Globus pallidus (tissue), 1 donor: ENCODE data around the gene CRK.
"Not testable (repeated sequence)": the region's sequence is repeated elsewhere in the genome, so short reads cannot be mapped to it uniquely, and the experiment has no call there.

ENCODE experiments used
- DNase-seq: peaks from one replicate; pipeline ENCODE4 v3.0.0-alpha.2; 2015; ENCODE audit warnings: low spot score

CRK gene

GRCh38 chr17:1423456-1424135 is 32.4 kb downstream of the CRK start:
- no peak for DNase-seq

GRCh38 chr17:1422885-1423284 is 33.1 kb downstream of the CRK start:
- no peak for DNase-seq

- no peak for DNase-seq
Observed at GRCh38 chr17:1421470-1421869, 34.6 kb downstream of the CRK start.

- no peak for DNase-seq
Observed at GRCh38 chr17:1420981-1421380, 35.1 kb downstream of the CRK start.

- no peak for DNase-seq
Observed at GRCh38 chr17:1420163-1420562, 35.9 kb downstream of the CRK start.

GRCh38 chr17:1418476-1418875 is 37.6 kb downstream of the CRK start:
- not testable (repeated sequence) for DNase-seq

- no peak for DNase-seq
Observed at GRCh38 chr17:1416414-1416813, 39.6 kb downstream of the CRK start.

GRCh38 chr17:1414634-1415033 is 41.4 kb downstream of the CRK start:
- DNase-seq = no peak

- DNase-seq = no peak
Observed at GRCh38 chr17:1414001-1414574, 41.9 kb downstream of the CRK start.

GRCh38 chr17:1413281-1413791 is 42.7 kb downstream of the CRK start:
- peak; percentile 7 for DNase-seq

- no peak for DNase-seq
Observed at GRCh38 chr17:1412185-1413110, 43.6 kb downstream of the CRK start.

- DNase-seq = no peak
Observed at GRCh38 chr17:1402262-1402586, 53.8 kb downstream of the CRK start.

GRCh38 chr17:1399679-1400512 is 56.1 kb downstream of the CRK start, which contains the start of gene YWHAE:
Gene YWHAE, minus strand, starts transcription at chr17:1400222. Its CDS starts 112 bp downstream, at chr17:1400110.
- DNase-seq = peak; percentile 93

- DNase-seq = no peak
Observed at GRCh38 chr17:1398931-1399678, 56.9 kb downstream of the CRK start.

- DNase-seq = no peak
Observed at GRCh38 chr17:1398028-1398427, 58.0 kb downstream of the CRK start.

- DNase-seq = not testable (repeated sequence)
Observed at GRCh38 chr17:1395876-1396665, 60.0 kb downstream of the CRK start.

- no peak for DNase-seq
Observed at GRCh38 chr17:1391577-1391976, 64.5 kb downstream of the CRK start.

- DNase-seq = no peak
Observed at GRCh38 chr17:1390432-1391367, 65.3 kb downstream of the CRK start.
